WTC11 (cell line): ENCODE data around the gene CEP350.

Experiments used
- ATF6 ChIP-seq: sonication (generic); formaldehyde crosslinking; IDR thresholded peaks from 2 replicates; pipeline ENCODE4 v1.8.1; 2023; ENCODE audit warnings: mild to moderate bottlenecking, missing genetic modification reagents
- CREM ChIP-seq: sonication (generic); formaldehyde crosslinking; IDR thresholded peaks from 2 replicates; pipeline ENCODE4 v1.8.1; 2022; ENCODE audit warnings: mild to moderate bottlenecking, missing genetic modification reagents, moderate library complexity
- CTCF ChIP-seq: fragments of 200-600 bp; IDR thresholded peaks from 2 replicates; pipeline ENCODE4 v1.8.0; 2022; ENCODE audit warnings: antibody characterized with exemption
- ERG ChIP-seq: fragments of 250-450 bp; sonication (Bioruptor Pico); IDR thresholded peaks from 2 replicates; pipeline ENCODE4 v1.8.0; 2021; ENCODE audit warnings: mild to moderate bottlenecking
- ETV6 ChIP-seq: sonication (generic); formaldehyde crosslinking; IDR thresholded peaks from 2 replicates; pipeline ENCODE4 v1.8.1; 2022; ENCODE audit warnings: mild to moderate bottlenecking, missing genetic modification reagents
- FOXJ3 ChIP-seq: sonication (generic); formaldehyde crosslinking; IDR thresholded peaks from 2 replicates; pipeline ENCODE4 v1.9.0; 2021; ENCODE audit warnings: missing genetic modification reagents, mild to moderate bottlenecking, borderline replicate concordance
- GABPB1 ChIP-seq: sonication (generic); formaldehyde crosslinking; IDR thresholded peaks from 2 replicates; pipeline ENCODE4 v1.8.1; 2023; ENCODE audit warnings: mild to moderate bottlenecking, missing genetic modification reagents
- STAT6 ChIP-seq: sonication (generic); formaldehyde crosslinking; conservative IDR thresholded peaks from 2 replicates; pipeline ENCODE4 v1.8.1; 2023; ENCODE audit warnings: mild to moderate bottlenecking, low read depth, missing genetic modification reagents, moderate library complexity
- USF1 ChIP-seq: sonication (generic); formaldehyde crosslinking; IDR thresholded peaks from 2 replicates; pipeline ENCODE4 v1.8.0; 2022; ENCODE audit warnings: mild to moderate bottlenecking, missing genetic modification reagents

GRCh38 chr1:180112984-180113647, 158.5 kb downstream of the CEP350 start:
- no peak for TF ChIP-seq CTCF
- TF ChIP-seq ATF6 (CRISPR knock-in tag): no peak
- no peak for TF ChIP-seq ETV6 (CRISPR knock-in tag)
- TF ChIP-seq USF1: no peak
- no peak for TF ChIP-seq GABPB1
- no peak for TF ChIP-seq CREM (CRISPR knock-in tag)
- TF ChIP-seq ERG (CRISPR knock-in tag): no peak
- TF ChIP-seq STAT6 (CRISPR knock-in tag): no peak
- TF ChIP-seq FOXJ3 (CRISPR knock-in tag): no peak
